NCI-H82 (cell line): ENCODE measurements around the gene PLEKHG4B.
"Not testable (repeated sequence)": the region's sequence is repeated elsewhere in the genome, so short reads cannot be mapped to it uniquely, and the experiment has no call there.

Source experiments
- DNase-seq: peaks from one replicate; lab custom pipeline; 2025; lab: John Stamatoyannopoulos, UW

Gene PLEKHG4B

DNA sequence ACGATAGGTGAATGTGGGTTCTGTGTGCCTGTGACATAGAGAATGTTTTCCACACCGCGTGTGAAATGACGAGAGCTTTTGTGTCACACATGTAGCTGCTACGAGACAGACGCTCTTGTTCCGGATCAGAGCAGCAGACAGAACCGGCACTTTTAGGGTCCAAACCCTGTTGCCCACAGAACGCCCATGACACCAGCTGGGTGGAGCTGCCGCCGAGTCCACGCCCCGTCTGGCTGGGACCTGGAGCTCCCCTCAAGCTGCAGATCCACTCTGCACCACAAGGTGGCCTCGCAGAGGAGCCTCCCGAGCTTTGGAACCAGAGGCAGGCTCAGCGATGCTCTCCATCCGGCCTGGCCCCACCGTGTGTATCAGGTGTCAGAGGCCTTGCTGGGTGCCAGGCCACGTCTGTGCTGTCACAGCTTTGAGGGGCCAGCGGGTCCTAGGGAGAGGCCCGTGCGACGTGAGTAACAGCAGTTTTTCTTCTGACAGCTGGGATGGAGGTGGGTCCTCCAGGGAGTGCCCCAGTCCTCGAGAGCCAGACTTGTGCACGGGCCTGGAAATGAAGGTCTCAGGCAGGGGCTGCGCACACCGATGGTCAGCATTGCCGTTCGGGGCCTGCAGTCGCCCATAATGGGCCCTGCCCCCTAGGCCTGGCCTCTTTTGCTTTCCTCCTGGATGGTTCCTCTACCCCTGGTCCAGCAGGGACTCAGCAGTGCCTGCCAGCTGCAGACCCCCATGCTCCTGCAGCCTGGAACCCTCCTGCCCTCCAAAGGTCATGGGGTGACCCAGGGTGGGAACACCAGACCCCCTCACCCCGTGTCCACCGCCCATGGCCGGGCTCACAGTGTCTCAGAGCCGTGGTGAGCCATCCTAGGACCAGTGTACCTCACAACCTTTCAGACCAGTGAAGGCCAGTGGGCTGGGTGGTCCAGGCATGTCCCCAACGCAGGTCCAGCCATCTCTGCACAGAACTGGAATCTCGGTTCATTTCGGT, 96.8 kb downstream of the PLEKHG4B start:
- DNase-seq, result peak; percentile 85

DNA sequence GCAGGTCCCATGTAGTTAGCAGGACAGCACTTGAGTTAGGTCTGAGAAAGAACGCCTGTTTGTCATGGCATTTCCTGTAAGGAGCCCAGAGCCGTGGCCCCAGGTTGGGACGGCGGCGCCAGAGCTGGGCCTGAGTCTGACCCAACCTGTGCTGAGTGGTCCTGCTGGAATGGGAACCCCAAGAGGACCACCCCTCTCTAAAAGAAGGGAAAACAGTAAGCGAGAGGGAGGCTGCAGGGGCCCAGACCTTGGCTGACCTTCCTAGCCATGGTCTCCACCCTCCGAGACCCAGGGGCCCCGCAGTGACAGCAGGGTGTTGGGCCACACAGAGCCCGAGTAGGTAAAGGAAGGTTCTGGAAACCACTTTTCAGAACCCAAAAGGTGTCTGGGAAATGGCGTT, 97.5 kb downstream of the PLEKHG4B start:
- DNase-seq, result no peak

DNA sequence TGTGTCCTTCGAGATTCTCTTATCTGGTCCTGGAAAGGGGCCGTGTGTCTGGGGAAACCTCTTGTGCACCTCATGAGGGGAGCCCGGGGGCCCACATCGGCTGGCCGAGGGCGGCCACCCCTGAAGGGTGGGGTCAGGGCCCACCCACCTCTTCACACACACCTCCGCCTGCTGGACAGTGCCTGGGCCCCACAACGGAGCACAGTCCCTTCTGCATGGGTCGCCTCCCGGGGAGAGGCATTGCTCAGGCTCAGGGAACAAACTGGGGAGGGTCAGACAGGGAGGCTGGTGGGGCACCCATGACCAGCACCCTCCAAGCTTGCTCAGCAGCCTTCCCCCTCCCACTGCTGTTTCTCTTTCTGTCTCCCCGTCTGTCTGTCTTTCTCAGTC, 98.0 kb downstream of the PLEKHG4B start:
- DNase-seq, result no peak

DNA sequence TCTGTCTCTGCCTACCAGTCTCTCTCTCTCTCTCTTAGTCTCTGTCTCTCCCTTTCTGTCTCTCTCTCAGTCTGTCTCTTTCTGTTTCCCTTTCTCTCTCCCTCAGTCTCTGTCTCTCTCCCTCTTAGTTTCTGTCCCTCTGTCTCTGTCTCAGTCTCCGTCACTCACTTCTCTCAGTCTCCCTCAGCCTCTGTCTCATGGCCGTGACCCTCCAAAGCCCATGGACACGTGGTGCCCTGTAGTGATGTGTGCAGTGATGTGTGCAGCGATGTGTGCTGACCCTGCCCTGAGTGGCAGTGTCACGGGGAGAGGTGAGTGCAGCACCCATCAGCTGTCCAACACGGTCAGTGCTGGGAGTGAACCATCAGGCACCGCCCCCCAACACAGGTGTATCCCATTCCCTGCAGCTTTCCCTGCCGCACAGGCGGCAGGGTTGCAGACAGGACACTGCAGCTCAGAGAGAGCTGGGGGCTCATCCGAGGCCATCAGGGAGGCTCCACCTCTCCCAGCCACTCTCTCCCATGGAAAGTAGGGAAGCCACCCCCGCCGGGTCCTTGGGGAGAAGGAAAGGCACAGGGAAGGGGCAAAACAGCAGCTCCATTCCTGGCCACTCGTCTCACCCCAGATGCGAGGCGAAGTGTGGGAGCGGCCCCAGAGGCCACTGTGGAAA, 98.5 kb downstream of the PLEKHG4B start:
- DNase-seq, result no peak

DNA sequence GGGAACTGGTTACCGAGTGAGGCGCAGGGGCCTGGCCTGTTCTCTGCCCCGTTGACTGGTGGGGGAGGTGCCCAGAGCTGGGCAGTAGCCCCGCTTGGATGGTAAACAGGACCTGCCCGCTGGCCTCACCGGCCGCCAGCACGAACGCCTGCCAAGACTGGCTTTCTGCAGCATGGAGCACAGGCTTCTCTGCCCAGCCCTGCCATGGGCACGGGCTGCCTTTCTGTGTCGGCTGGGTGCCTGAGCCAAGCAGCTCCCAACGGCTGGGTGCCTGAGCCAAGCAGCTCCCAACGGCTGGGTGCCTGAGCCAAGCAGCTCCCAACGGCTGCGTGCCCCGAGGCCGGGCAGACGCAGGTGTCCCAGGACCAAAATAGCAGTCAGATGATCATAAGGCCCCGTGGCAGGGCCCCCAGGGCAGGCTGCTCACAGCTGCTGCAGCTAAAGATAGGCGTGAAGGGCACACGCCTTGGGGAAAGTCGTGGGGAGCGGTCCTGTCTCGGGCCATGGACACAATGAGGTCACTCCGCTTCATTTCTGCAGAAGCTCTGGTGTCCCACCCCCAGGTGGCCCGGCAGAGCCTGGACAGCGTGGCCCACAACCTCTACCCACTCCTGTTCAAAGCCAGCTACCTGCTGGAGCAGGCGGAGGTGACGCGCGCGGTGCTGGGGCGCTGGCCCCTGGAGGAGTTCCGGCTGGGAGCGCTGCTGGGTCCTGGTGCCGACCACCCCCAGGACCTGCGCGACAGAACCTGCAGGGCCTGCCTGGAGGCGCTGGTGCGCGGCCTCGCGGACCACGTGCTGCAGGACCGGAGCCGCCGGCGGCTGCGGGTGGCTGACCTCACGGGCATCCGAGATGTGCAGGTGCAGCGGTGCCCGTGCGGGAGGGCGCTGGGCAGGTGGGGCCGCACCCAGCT, 99.3 kb downstream of the PLEKHG4B start, which contains the start of gene LRRC14B:
LRRC14B (plus strand) TSS at position 460 of the 913 bp plus-strand sequence; CDS start at position 504, 44 bp downstream.
- DNase-seq, result no peak

DNA sequence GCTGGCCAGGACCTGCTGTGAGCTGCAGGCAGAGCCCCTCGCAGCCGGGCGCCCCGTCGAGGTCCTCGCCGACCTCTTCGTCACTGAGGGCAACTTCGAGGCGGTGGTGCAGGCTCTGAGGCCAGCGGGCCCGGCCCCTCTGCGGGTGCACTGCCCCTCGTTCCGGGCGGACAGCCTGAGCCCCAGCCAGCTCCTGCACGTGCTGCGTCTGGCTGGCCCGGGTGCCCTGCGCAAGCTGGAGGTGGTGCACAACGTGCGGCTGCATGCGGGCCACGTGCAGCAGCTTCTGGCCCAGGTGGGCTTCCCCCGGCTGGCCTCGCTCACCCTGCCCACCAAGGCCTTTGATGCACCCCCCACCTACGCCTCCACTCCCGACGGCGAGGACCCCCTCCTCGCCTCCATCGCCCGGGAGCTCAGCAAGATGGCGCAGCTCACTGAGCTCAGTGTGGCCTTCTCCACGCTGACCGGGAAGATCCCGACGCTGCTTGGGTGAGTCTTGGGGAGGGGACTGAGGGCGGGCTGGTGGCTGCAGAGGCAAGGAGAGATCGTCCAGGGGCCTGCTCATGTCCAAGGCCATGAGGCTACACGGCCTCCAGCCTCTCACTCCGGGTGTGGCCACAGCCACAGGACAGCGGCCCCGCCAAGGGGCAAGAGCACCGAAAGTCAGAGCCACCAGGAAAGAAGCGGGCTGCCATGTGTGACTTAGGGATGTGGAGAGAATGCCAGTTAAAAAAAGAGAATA, 100.2 kb downstream of the PLEKHG4B start:
- no peak for DNase-seq

DNA sequence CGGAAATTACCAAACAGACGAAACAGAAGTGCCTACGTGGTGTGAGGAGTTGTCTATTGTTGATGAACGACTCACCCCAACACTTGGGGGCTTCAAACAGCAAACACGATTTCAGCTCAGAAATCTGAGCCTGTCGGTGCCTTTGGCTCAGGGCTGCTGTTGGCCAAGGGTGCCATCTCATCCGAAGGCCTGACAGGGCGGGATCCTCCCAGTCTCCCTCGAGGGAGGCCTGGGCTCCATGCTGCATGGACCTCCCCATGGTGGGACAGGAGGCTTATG, 100.7 kb downstream of the PLEKHG4B start:
- DNase-seq, result no peak

DNA sequence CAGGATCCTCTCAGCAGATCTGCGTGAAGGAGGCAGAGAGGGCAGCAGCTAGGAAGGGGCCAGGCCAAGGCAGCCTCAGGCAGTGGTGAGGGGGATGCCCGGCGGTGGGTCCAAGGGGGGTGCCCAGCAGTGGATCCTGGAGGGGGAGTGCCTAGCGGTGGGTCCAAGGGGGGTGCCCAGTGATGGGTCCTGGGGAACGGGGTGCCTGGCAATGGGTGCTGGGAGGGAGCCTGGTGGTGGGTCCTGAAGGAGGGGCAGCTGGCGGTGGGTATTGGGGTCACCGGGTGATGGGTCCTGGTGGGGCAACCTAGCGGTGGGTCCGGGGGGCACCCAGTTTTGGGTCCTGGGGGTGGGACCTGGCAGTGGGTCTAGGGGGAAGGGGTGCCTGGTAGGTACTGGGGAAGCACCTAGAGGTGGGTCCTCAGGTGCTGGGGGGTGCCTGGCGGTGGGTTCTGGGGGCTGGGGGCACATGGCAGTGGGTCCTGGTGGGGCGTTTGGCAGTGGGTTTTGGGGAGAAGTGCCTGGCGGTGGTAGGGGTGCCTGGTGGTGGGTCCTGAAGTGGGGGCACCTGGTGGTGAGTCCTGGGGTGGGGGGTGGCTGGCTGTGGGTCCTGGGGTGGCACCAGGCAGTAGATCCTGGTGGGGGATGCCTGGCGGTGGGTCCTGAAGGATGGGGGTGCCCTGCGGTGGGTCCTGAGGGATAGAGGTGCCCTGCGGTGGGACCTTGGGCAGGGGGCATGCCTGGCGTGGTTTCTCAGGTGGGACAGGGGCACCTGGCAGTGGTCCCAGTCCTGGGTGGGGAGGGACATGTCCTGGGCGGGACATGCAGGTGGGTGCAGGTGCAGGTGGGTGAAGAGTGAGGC, 101.2 kb downstream of the PLEKHG4B start:
- no peak for DNase-seq

DNA sequence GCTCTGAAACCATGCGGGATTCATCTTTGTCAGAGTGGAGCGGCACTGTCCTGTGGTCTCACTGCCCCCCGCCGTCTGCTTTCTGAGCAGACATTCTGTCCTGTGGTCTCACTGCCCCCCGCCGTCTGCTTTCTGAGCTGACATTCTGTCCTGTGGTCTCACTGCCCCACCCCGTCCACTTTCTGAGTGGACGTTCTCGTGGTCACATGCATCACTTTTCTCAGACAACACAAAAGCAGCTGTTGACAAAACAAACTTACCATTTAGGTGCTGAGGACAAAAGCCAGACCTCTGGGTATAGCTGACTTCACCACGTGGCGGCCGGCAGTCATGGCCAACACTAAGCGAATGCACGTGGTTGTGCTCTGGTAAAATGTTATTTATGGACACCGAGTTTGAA, 102.1 kb downstream of the PLEKHG4B start:
- DNase-seq, result no peak

DNA sequence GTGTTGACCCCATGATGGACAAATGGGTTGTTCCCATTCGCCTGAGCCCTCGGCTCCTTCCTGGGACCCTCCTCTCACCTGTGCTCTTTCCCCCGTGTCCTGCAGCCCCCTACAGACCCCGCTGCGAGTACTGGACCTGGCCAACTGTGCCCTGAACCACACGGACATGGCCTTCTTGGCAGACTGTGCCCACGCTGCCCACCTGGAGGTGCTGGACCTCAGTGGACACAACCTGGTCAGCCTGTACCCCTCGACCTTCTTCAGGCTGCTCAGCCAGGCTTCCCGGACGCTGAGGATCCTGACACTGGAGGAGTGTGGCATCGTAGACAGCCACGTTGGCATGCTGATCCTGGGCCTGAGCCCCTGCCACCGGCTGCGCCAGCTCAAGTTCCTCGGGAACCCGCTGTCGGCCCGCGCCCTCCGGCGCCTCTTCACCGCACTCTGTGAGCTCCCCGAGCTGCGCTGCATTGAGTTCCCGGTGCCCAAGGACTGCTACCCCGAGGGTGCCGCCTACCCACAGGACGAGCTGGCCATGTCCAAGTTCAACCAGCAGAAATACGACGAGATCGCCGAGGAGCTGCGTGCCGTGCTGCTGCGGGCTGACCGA, 102.7 kb downstream of the PLEKHG4B start:
- no peak for DNase-seq

DNA sequence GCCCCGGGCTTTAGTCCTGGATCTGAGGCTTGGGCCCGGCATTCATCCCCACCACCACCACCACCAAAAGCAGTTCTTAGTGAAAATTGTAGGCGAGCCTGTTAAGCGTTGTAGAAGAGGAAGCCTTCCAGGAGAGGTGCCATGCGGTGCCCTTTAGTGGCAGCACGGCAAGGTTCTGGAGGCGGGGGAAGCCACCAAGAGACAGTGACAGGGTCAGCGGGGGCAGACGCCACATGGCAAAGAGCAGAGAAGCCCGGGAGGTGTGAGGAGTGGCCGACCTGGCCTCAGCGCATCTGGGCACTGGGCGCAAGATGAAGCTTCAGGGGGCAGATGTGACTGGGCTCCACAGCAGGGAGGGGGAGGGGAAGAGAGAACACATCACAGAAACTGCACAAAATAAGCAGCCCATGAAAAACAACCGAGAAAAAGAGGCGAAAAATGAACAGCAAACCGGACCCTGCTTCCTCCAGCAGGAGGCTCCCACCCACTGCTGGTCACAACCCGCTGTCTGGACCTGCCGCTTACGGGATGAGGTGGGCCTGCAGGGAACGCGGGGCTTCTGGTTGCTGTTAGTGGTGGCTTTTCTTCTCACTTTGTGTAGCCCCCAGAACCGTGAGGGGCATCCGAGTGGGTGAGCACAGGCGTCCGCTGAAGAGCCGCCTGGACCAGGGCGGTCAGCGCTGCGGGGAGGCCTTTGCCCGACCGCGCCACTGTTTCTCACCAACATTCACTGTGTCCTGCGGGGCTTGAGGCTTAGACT, 103.6 kb downstream of the PLEKHG4B start:
- DNase-seq, result no peak

DNA sequence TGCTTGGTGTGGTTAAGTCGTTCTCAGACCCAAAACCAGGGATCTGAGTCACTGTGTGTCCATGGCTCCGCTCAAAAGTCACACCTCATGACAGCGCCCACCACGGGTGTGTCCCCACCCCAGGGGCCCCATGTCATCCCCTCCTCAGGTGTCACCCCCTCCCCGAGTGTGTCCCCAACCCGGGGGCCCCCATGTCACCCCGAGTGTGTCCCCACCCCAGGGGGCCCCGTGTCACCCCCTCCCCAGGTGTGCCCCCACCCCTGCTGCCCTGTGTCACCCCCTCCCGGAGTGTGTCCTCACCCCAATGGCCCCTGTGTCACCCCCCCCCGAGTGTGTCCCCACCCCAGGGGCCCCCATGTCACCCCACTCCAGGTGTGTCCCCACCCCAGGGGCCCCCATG, 104.4 kb downstream of the PLEKHG4B start:
- DNase-seq, result no peak

DNA sequence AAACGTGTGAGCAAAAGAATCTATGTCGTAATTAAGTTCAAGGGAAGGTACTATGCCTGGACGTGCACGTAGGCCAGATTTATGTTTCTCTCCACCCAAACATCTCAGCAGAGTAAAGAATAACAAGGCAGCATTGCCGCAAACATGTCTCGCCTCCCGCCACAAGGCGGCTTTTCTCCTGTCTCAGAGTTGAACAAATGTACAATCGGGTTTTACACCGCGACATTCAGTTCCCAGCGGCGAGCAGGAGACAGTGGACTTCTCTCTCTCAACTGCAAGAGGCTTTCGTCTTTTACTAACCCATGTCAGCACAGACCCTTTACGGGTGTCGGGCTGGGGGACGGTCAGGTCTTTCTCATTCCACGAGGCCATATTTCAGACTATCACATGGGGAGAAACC, 105.1 kb downstream of the PLEKHG4B start:
- DNase-seq, result not testable (repeated sequence)

DNA sequence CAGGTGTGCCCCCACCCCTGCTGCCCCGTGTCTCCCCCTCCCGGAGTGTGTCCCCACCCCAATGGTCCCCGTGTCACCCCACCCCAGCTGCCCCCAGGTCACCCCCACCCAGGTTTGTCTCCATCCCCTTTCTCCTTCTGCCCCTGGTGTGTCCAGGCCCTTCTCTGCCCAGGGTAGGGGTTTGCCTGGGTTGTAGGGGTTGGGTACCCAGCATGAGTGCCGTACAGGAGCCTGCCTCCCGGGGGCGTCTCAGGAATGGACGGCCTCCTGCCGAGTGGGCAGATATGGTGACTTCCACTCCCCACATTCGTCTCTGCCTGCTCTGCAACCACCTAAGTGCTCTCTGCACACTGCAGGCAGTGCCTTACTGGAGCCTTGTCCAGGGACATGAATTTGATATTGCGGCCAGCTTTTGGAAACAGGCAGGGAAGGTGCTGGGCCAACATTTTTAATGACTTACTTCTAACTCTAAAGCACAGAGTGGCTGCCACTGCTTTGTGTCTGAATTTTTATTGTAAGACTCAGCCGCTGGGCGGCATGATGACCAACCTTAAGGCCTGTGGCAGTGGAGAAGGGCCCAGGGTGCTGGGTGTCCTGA, 106.0 kb downstream of the PLEKHG4B start:
- DNase-seq, result no peak

DNA sequence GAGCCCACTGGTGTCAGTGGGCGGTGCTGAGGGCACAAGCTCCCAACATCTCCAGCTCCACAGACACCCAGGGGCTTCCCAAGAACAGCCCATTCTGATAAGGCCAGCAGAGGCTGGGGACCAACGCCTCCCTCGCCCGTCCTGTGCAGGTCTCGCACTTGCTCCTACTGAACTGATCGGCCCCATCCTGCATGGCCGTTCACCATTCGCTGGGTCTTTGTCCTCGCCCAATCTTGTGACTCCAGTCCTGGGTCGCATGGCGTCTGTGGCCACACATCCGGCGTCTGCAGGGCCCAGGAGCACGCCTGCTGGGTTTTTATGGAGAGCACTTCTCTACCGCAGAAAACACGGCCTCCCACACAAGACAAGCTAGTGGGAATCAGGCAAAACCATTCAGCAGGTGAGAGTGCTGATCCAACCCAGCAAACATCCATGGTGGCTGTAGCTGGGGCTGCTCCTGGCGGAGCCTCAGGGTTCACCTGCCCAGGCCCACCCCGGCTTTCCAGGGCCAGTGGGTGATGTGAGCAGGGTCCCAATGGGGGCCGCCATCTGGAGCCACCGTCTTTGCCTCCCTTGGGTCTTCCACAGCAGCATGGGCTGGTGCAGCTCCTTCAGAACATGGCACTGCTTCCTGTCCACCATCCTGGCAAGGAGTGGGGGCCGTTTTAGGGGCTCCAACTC, 106.7 kb downstream of the PLEKHG4B start:
- DNase-seq, result no peak

DNA sequence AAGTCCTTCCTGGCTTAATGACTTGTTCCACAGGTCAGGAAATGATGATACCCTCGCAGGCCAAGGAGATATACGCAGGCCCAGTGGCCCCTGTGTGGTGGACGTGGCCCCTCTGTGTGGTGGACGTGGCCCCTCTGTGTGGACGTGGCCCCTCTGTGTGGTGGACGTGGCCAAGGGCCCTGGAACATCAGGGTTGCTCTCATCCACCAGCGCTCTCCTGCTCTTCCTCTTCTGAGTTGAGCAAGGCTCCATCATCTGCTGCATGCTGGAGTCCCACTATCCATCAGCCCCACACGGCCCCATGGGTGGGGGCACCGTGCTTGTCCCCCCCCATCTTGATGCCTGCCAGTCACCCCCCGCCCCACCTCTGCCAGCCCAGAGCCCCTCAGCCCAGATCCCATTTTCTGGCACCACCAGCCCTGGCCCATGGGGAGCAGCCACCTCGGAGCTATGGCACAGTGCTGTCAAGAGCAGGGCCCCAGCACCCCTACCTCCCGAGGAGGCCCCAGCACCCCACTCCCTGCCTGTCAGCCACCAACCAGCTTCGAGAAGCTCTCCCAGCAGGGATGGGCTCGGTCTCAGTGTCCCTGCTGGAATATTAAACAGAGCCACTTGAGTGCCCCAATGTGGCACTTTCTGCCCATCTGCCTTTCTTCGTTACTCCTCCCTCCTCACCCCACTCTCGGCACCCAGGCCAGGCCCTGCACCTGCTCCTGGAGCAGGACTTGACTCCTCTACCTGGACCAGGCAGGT, 107.4 kb downstream of the PLEKHG4B start:
- DNase-seq, result no peak

DNA sequence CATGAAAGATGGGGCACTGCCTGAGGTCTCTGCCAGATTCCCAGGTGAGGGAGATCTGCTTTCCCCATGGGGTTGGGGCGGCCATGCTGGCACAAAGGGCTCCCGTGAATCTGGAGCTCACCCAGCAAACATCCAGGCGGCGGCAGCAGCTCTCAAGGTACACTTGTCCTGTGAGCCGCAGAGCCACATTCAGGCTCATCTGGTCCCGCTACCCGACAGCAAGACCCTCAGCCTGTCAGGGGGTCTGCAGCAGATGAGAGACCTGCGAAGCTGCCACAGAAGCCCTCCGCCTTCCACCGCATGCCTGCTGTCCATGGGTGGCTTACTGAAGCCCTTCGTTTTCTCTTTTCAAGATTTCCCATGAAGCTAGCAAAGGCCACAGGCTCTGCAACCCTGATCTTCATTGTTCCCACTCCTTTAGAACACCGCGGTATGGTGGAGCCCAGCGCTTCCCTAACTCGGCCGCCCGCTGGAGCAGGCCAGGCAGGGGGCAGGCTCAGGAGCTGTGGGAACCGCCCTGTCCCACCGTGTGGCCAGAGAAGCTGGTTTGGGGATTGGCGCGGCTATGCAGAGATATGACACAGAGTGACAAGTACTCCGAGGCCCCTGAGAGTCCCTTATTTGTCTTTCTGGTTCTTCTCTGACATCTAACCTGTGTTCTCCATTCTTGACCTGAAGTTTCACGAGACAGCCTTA, 108.1 kb downstream of the PLEKHG4B start:
- no peak for DNase-seq
